A673 (cell line): ENCODE results near the gene NUB1.

Experiments
- EZH2 ChIP-seq: fragments of 200-600 bp; sonication (generic); IDR thresholded peaks from 2 replicates; pipeline ENCODE4 v1.6.1; 2017; ENCODE audit warnings: borderline replicate concordance, low read depth, mild to moderate bottlenecking, mixed read lengths, antibody characterized with exemption, low read length; ENCODE audit not compliant: poor library complexity, severe bottlenecking
- TF ChIP-seq, protein P1 (sequence below): fragments of 300-800, 200-600 bp; sonication (generic); conservative IDR thresholded peaks from 2 replicates; pipeline ENCODE4 v1.5.1; 2017; ENCODE audit warnings: low read depth, mild to moderate bottlenecking, antibody characterized with exemption, low read length, moderate library complexity, mixed read lengths

DNA sequence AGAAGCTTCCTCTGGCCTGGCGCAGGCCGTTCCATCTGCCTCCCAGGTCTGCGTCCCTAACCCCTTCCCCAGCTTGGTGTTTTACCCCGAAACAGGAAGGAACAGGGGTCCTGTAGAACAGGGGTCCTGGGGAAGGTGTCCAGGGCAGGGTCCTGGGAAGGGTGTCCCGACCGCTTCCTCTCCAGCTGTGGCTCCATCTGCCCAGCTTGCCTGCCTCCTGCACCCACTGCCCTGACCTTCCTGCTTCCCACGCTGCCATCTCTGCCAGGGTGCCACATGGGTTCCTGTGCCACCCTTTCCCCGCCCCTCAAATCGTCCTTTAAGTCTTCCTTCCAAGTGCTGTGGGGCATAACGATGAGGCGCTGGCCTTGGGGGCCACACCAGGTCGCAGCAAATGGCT, 35.8 kb downstream of the NUB1 start:
- no peak for TF ChIP-seq EZH2
- TF ChIP-seq, protein P1, sequence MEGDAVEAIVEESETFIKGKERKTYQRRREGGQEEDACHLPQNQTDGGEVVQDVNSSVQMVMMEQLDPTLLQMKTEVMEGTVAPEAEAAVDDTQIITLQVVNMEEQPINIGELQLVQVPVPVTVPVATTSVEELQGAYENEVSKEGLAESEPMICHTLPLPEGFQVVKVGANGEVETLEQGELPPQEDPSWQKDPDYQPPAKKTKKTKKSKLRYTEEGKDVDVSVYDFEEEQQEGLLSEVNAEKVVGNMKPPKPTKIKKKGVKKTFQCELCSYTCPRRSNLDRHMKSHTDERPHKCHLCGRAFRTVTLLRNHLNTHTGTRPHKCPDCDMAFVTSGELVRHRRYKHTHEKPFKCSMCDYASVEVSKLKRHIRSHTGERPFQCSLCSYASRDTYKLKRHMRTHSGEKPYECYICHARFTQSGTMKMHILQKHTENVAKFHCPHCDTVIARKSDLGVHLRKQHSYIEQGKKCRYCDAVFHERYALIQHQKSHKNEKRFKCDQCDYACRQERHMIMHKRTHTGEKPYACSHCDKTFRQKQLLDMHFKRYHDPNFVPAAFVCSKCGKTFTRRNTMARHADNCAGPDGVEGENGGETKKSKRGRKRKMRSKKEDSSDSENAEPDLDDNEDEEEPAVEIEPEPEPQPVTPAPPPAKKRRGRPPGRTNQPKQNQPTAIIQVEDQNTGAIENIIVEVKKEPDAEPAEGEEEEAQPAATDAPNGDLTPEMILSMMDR, result no peak
